ENCODE measurements around the gene PIP4K2B.

DNA sequence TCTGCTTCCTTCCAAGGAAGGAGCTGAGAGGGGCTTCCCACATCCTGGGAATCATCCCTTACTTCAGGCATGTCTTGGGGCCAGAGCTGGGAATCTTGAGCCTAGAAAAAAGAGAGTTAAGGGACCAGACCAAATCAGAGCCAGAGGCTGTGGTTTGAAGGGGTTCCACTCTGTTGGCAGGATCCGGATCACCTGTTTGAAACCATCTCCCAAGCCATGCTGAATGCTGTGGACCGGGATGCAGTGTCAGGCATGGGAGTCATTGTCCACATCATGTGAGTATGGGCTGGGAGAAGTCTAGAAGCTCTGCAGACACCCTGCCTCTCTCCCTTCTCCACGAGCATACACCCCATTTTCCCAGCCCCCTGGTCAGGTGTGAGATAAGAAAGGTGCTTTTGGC lies 37.1 kb downstream of the PIP4K2B start:
- TF ChIP-seq CTCF (conservative IDR thresholded peaks at IDR 0.05 in 1 of 2, IDR thresholded peaks at IDR 0.05 in 1 of 2; ENCODE audit: extremely low read depth in 1 of 2, insufficient read depth in 1 of 2, low read depth in 1 of 2, low read length in 2 of 2) (no peak), EZH2 (IDR thresholded peaks at IDR 0.05; ENCODE audit: borderline replicate concordance, low read length) (no peak)

Data from mammary epithelial cell (primary cell).